PC-9 (cell line): Measurements from ENCODE around the gene SNAPIN.

ENCODE experiments used
- EZH2 ChIP-seq: fragments of 200-600 bp; sonication (generic); IDR thresholded peaks from 2 replicates; pipeline ENCODE4 v1.8.0; 2017; ENCODE audit warnings: antibody characterized with exemption, low read depth
- TF ChIP-seq, protein P1 (sequence below): fragments of 200-600 bp; sonication (generic); conservative IDR thresholded peaks from 2 replicates; pipeline ENCODE4 v1.6.1; 2017; ENCODE audit warnings: mixed run types, antibody characterized with exemption, mild to moderate bottlenecking, moderate library complexity

DNA sequence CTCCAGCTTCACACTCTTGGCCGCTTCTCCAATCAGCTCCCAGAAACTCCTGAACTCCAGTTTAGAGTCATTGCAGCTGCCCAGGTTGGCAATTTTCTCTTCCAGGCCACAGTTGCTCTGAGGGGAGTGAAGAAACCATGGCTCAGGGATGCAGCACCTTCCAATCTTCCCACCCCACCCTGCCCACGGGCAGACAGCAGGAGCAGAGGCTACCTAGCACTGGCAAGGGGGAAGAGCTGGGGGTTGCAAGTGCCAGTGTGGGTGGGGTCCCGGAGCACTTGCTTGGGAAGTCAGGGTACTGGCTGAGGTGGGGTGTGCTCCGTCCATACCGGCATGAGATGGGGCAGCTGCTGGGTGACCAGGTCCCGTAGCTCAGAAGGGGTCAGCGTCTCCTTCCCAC, 43.6 kb upstream of the SNAPIN start:
- no peak for TF ChIP-seq EZH2
- TF ChIP-seq, protein P1, sequence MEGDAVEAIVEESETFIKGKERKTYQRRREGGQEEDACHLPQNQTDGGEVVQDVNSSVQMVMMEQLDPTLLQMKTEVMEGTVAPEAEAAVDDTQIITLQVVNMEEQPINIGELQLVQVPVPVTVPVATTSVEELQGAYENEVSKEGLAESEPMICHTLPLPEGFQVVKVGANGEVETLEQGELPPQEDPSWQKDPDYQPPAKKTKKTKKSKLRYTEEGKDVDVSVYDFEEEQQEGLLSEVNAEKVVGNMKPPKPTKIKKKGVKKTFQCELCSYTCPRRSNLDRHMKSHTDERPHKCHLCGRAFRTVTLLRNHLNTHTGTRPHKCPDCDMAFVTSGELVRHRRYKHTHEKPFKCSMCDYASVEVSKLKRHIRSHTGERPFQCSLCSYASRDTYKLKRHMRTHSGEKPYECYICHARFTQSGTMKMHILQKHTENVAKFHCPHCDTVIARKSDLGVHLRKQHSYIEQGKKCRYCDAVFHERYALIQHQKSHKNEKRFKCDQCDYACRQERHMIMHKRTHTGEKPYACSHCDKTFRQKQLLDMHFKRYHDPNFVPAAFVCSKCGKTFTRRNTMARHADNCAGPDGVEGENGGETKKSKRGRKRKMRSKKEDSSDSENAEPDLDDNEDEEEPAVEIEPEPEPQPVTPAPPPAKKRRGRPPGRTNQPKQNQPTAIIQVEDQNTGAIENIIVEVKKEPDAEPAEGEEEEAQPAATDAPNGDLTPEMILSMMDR, result no peak
